IMR-90 (cell line): ENCODE results near the gene ADAMTSL1. TPM values are rescaled to one million over a fixed set of nuclear protein-coding genes. Genes with fewer than 3 reads are reported as not detected.

Experiments used
- ATAC-seq: fragments of 200-7000 bp; cut with Tn5 transposase; 2 replicates; pipeline ENCODE4 v1.9.1; 2020; ENCODE audit warnings: low read depth, mild to moderate bottlenecking, moderate library complexity
- BruUV-seq: library from RNA; stranded (reverse); fragments of 400-500 nt; replicated peaks from 2 replicates; lab custom pipeline; 2021; lab: Mats Ljungman, UMichigan
- CTCF ChIA-PET: fragments of 300-600 bp; formaldehyde crosslinking; extraction: SDS; loops from one replicate; lab custom pipeline; 2021; ENCODE audit warnings: antibody characterized with exemption; lab: Yijun Ruan, JAX
- POLR2A ChIA-PET: fragments of 300-600 bp; sonication (Branson Sonifier 250); formaldehyde crosslinking; loops from one replicate; lab custom pipeline; 2022; ENCODE audit warnings: antibody characterized with exemption; ENCODE audit not compliant: unreplicated experiment; lab: Charles Lee
- DNase-seq: peaks from one replicate; pipeline ENCODE4 v3.0.0; 2013
- H2AFZ ChIP-seq: replicated peaks from 2 replicates; pipeline ENCODE3; 2013; ENCODE audit warnings: low read length, mild to moderate bottlenecking; ENCODE audit not compliant: poor library complexity
- H2AK5ac ChIP-seq: 2 replicates; pipeline ENCODE4 v1.6.1; 2013; ENCODE audit warnings: low read depth, low read length, inconsistent platforms
- H2AK9ac ChIP-seq: replicated peaks from 2 replicates; pipeline ENCODE3; 2013; ENCODE audit warnings: mild to moderate bottlenecking, low read depth, low read length, moderate library complexity; ENCODE audit not compliant: poor library complexity
- H2BK120ac ChIP-seq: 2 replicates; pipeline ENCODE4 v1.6.1; 2013; ENCODE audit warnings: low read depth, low read length, inconsistent platforms
- H2BK15ac ChIP-seq: 3 replicates; pipeline ENCODE4 v1.6.1; 2013; ENCODE audit warnings: low read depth, low read length, inconsistent platforms
- H2BK20ac ChIP-seq: 2 replicates; pipeline ENCODE4 v1.6.1; 2013; ENCODE audit warnings: low read depth, mild to moderate bottlenecking, inconsistent platforms, low read length, moderate library complexity
- H2BK5ac ChIP-seq: 2 replicates; pipeline ENCODE4 v1.6.1; 2013; ENCODE audit warnings: mild to moderate bottlenecking, low read depth, low read length, inconsistent platforms; ENCODE audit not compliant: poor library complexity, severe bottlenecking
- H3K14ac ChIP-seq: replicated peaks from 2 replicates; pipeline ENCODE4 v1.6.1; 2013; ENCODE audit warnings: low read depth, low read length, inconsistent platforms
- H3K18ac ChIP-seq: 2 replicates; pipeline ENCODE4 v1.6.1; 2013; ENCODE audit warnings: low read depth, low read length, control low read depth
- H3K23ac ChIP-seq: 2 replicates; pipeline ENCODE4 v1.6.1; 2013; ENCODE audit warnings: low read depth, low read length, inconsistent platforms
- H3K27ac ChIP-seq: 2 replicates; pipeline ENCODE4 v1.5.1; 2013; ENCODE audit warnings: mild to moderate bottlenecking, control low read depth, low read length; ENCODE audit not compliant: insufficient read depth
- H3K27me3 ChIP-seq: 2 replicates; pipeline ENCODE4 v1.6.1; 2013; ENCODE audit warnings: low read length; ENCODE audit not compliant: control insufficient read depth, insufficient read depth
- H3K36me3 ChIP-seq: 2 replicates; pipeline ENCODE4 v1.6.1; 2013; ENCODE audit warnings: low read length, mixed read lengths; ENCODE audit not compliant: control insufficient read depth, insufficient read depth
- H3K4ac ChIP-seq: 2 replicates; pipeline ENCODE4 v1.6.1; 2013; ENCODE audit warnings: low read depth, low read length, inconsistent platforms
- H3K4me1 ChIP-seq: 2 replicates; pipeline ENCODE4 v1.6.1; 2013; ENCODE audit warnings: low read length, mixed read lengths; ENCODE audit not compliant: control insufficient read depth, insufficient read depth
- H3K4me2 ChIP-seq: 2 replicates; pipeline ENCODE4 v1.6.1; 2013; ENCODE audit warnings: low read depth, mild to moderate bottlenecking, control low read depth, low read length, moderate library complexity
- H3K4me3 ChIP-seq: 2 replicates; pipeline ENCODE4 v1.5.1; 2013; ENCODE audit warnings: low read depth, mild to moderate bottlenecking, control low read depth, low read length, moderate library complexity; ENCODE audit not compliant: insufficient read depth
- H3K56ac ChIP-seq: 2 replicates; pipeline ENCODE4 v1.6.1; 2013; ENCODE audit warnings: low read length, inconsistent platforms; ENCODE audit not compliant: insufficient read depth; ENCODE audit errors: extremely low read depth
- H3K79me1 ChIP-seq, 2 experiments: 2 replicates each; pipeline ENCODE4 v1.6.1; 2013; ENCODE audit warnings: low read length in 2 of 2, inconsistent platforms in 1 of 2, low read depth in 1 of 2
- H3K9ac ChIP-seq: 2 replicates; pipeline ENCODE4 v1.6.1; 2013; ENCODE audit warnings: low read depth, low read length, control low read depth
- H3K9me1 ChIP-seq: 2 replicates; pipeline ENCODE4 v1.6.1; 2013; ENCODE audit warnings: low read length, inconsistent platforms; ENCODE audit not compliant: insufficient read depth
- H3K9me3 ChIP-seq: 2 replicates; pipeline ENCODE4 v1.6.1; 2013; ENCODE audit warnings: low read length; ENCODE audit not compliant: control insufficient read depth, insufficient read depth
- H4K20me1 ChIP-seq: 2 replicates; pipeline ENCODE4 v1.6.1; 2013; ENCODE audit warnings: low read length, inconsistent platforms; ENCODE audit not compliant: insufficient read depth
- H4K5ac ChIP-seq: 2 replicates; pipeline ENCODE4 v1.6.1; 2013; ENCODE audit warnings: mild to moderate bottlenecking, low read depth, low read length, control low read depth
- H4K8ac ChIP-seq, 2 experiments: 2 replicates each; pipeline ENCODE4 v1.6.1; 2013; ENCODE audit warnings: low read depth in 2 of 2, low read length in 2 of 2, control low read depth in 1 of 2, inconsistent platforms in 1 of 2
- H4K91ac ChIP-seq: 2 replicates; pipeline ENCODE4 v1.6.1; 2013; ENCODE audit warnings: low read depth, low read length, inconsistent platforms; ENCODE audit not compliant: insufficient read depth
- CEBPB ChIP-seq: IDR thresholded peaks from 2 replicates; pipeline ENCODE4 v1.6.1; 2012; ENCODE audit warnings: low read depth, low read length, improper control_type of control experiment
- CHD1 ChIP-seq: IDR thresholded peaks from 2 replicates; pipeline ENCODE4 v1.6.1; 2012; ENCODE audit warnings: low read depth, low read length, improper control_type of control experiment
- CTCF ChIP-seq: conservative IDR thresholded peaks from 2 replicates; pipeline ENCODE4 v1.5.1; 2012; ENCODE audit warnings: mild to moderate bottlenecking, low read depth, low read length, improper control_type of control experiment
- MAZ ChIP-seq: IDR thresholded peaks from 2 replicates; pipeline ENCODE4 v1.6.1; 2012; ENCODE audit warnings: low read depth, mild to moderate bottlenecking, low read length, improper control_type of control experiment, moderate library complexity, borderline replicate concordance
- POLR2A ChIP-seq: IDR thresholded peaks from 2 replicates; pipeline ENCODE4 v1.6.1; 2012; ENCODE audit warnings: mild to moderate bottlenecking, low read depth, low read length
- RAD21 ChIP-seq: IDR thresholded peaks from 2 replicates; pipeline ENCODE4 v1.6.1; 2012; ENCODE audit warnings: low read length, improper control_type of control experiment
- RFX5 ChIP-seq: IDR thresholded peaks from 2 replicates; pipeline ENCODE4 v1.8.0; 2012; ENCODE audit warnings: low read depth, mild to moderate bottlenecking, low read length, moderate library complexity
- USF2 ChIP-seq: fragments of 150-350 bp; IDR thresholded peaks from 2 replicates; pipeline ENCODE4 v1.6.1; 2017; ENCODE audit warnings: mild to moderate bottlenecking, antibody characterized with exemption, low read length, low read depth
- WGBS, 2 experiments: methylation state at CpG; one replicate each; pipeline versions ENCODE4 v1.1.5 to v1.1.7; 2013; ENCODE audit warnings: missing lambda C conversion rate in 2 of 2; ENCODE audit not compliant: insufficient read length in 1 of 2; ENCODE audit errors: extremely low coverage in 2 of 2; 5-methylcytosine and 5-hydroxymethylcytosine counted together
- dilution Hi-C: fragments of 300-500 bp; cut with HindIII; formaldehyde crosslinking; loops from one replicate; pipeline ENCODE4 v1.14.3; 2018; ENCODE audit warnings: low sequenced_read_pairs; ENCODE audit not compliant: unreplicated experiment
- in situ Hi-C: fragments of 300-500 bp; cut with MboI; formaldehyde crosslinking; loops from 3 replicates; pipeline ENCODE4 v1.14.3; 2019; ENCODE audit warnings: low sequenced_read_pairs, inconsistent platforms, mixed read lengths
- intact Hi-C: fragments of 100-400 bp; cut with micrococcal nuclease; formaldehyde crosslinking; loops from 2 replicates; pipeline ENCODE4 v1.10.0; 2022
- polyA plus RNA-seq, 3 experiments: library from polyadenylated mRNA; depleted of rRNA; stranded (reverse); fragments of >200 nt; gene quantifications; 2 replicates each; pipeline ENCODE4 v1.2.3, GENCODE V29; 2012; ENCODE audit warnings: low replicate concordance in 1 of 3
- total RNA-seq: library from RNA; depleted of rRNA; stranded (reverse); fragments of >200 nt; gene quantifications from 2 replicates; pipeline ENCODE4 v1.2.3, GENCODE V29; 2012

The ADAMTSL1 gene
- total and polyA plus RNA-seq, 2 of the 4 experiments (the other 2 are of a cell fraction) = 38.2 to 62.2 TPM

- intact Hi-C loops = no loop called here
- Histone ChIP-seq H3K9ac (no peak overlapping the region), H4K91ac (no peak overlapping the region), H3K14ac (no peak overlapping the region), H2BK120ac (no peak overlapping the region), H2AK9ac (no peak overlapping the region), H2AFZ (no peak overlapping the region), H3K4me1 (no peaks in the 10 kb centered on the region; the same call in 1 of the 2 replicates), H2BK15ac (no peak overlapping the region), H2BK5ac (no peak overlapping the region), H3K79me1 (no peaks in the 10 kb centered on the region), H4K20me1 (no peaks in the 10 kb centered on the region), H2BK20ac (no peak overlapping the region), H3K36me3 (no peaks in the 10 kb centered on the region), H3K23ac (no peak overlapping the region), H4K5ac (no peak overlapping the region), H3K9me1 (no peaks in the 10 kb centered on the region), H3K4me2 (no peak overlapping the region), H3K9me3 (no peaks in the 10 kb centered on the region), H2AK5ac (no peak overlapping the region), H3K4me3 (no peak overlapping the region), H4K8ac (no peak overlapping the region), H3K27ac (no peak overlapping the region), H3K27me3 (no peaks in the 10 kb centered on the region), H3K56ac (no peak overlapping the region), H3K4ac (no peak overlapping the region), H3K18ac (no peak overlapping the region)
- no peak for ATAC-seq
- no CpG with 5 or more reads among the region's 3 CpGs for WGBS, 2 experiments
- ChIA-PET POLR2A (no interaction called here), CTCF (no interaction called here)
- TF ChIP-seq USF2 (no peak), MAZ (no peak), CTCF (no peak), RAD21 (no peak), POLR2A (no peak), CEBPB (no peak), CHD1 (no peak), RFX5 (no peak)
- dilution Hi-C loops = no loop called here
- no peak for DNase-seq
- in situ Hi-C loops = no loop called here
- BruUV-seq = no TSS peak
Observed at GRCh38 chr9:18730241-18730640, 256.3 kb downstream of the ADAMTSL1 start.
